Chondrocyte (in vitro differentiated cells): ENCODE results near the gene ECEL1. TPM values are rescaled to one million over a fixed set of nuclear protein-coding genes. Genes with fewer than 3 reads are reported as not detected.
A peak's percentile ranks its signal among the peaks of the same experiment; 100 is the strongest.

Experiments
- DNase-seq: peaks from one replicate; pipeline ENCODE4 v3.0.0; 2021; ENCODE audit warnings: mixed read lengths, low spot score
- H3K27ac Mint-ChIP-seq: one replicate; pipeline ENCODE4 v1.8.0; 2021; ENCODE audit warnings: mild to moderate bottlenecking, moderate library complexity, mixed read lengths; ENCODE audit not compliant: unreplicated experiment
- H3K27me3 Mint-ChIP-seq: 2 replicates; pipeline ENCODE4 v1.8.0; 2021; ENCODE audit warnings: low read depth, mixed read lengths
- H3K36me3 Mint-ChIP-seq: 2 replicates; pipeline ENCODE4 v1.8.0; 2021; ENCODE audit warnings: low read depth, mixed read lengths
- H3K4me1 Mint-ChIP-seq: 2 replicates; pipeline ENCODE4 v1.8.0; 2021; ENCODE audit warnings: low read depth, mild to moderate bottlenecking, mixed read lengths
- H3K4me3 Mint-ChIP-seq: one replicate; pipeline ENCODE4 v1.8.0; 2021; ENCODE audit warnings: mild to moderate bottlenecking, moderate library complexity, mixed read lengths; ENCODE audit not compliant: unreplicated experiment
- H3K9me3 Mint-ChIP-seq: 2 replicates; pipeline ENCODE4 v1.8.0; 2021; ENCODE audit warnings: low read depth, mixed read lengths
- total RNA-seq: library from RNA; stranded (reverse); gene quantifications from 3 replicates; pipeline ENCODE4 v1.2.1, GENCODE V29; 2021
- TF ChIP-seq, protein P1 (sequence below): fragments of 200-600 bp; sonication (generic); IDR thresholded peaks from 2 replicates; pipeline ENCODE4 v1.5.0; 2021; ENCODE audit warnings: antibody characterized with exemption, mild to moderate bottlenecking, moderate library complexity

ECEL1 gene
- total RNA-seq, 1 donor from 2014 or later, result 0.12 TPM

DNA sequence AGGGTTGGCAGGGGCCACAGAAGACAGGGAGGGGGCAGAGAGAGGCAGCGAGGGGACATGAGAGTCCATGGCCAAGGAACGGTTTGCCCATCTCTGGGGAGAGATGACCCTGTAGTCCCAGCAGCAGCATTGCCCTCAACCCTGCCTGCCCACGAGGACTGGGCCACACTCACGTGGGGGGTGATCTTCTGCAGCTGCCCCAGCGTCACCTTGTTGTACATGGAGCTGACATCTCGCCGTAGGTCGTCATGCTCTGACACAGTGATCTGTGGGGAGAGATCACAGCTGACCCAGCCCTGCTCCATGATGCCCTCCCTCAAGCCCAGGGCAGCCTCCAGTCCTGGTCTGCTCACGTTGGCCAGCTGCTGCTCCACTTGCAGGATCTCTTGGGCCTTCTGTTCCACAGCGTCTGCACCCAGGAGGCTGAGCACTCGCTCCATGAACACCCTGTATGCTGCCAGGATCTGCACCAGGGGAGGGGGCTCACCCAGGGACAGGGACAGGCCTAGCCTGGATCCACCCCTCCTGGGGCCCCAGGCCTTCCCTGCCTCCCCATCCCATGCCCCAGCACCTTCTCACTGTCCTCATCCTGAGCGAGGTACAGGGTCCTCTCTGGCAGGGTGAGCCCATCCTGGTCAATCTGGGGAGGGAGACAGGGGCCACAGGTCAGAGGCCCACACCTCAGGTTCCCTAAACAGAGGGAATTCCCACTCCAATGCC lies 2.8 kb downstream of the ECEL1 start:
- TF ChIP-seq, protein P1, sequence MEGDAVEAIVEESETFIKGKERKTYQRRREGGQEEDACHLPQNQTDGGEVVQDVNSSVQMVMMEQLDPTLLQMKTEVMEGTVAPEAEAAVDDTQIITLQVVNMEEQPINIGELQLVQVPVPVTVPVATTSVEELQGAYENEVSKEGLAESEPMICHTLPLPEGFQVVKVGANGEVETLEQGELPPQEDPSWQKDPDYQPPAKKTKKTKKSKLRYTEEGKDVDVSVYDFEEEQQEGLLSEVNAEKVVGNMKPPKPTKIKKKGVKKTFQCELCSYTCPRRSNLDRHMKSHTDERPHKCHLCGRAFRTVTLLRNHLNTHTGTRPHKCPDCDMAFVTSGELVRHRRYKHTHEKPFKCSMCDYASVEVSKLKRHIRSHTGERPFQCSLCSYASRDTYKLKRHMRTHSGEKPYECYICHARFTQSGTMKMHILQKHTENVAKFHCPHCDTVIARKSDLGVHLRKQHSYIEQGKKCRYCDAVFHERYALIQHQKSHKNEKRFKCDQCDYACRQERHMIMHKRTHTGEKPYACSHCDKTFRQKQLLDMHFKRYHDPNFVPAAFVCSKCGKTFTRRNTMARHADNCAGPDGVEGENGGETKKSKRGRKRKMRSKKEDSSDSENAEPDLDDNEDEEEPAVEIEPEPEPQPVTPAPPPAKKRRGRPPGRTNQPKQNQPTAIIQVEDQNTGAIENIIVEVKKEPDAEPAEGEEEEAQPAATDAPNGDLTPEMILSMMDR, result no peak
- Mint-ChIP-seq H3K27ac (no peak overlapping the region), H3K4me1 (peaks cover 7% of the 10 kb centered on the region), H3K27me3 (peaks cover 51% of the 10 kb centered on the region), H3K4me3 (no peak overlapping the region), H3K36me3 (no peaks in the 10 kb centered on the region), H3K9me3 (no peaks in the 10 kb centered on the region)
- DNase-seq, result peak; percentile 68

DNA sequence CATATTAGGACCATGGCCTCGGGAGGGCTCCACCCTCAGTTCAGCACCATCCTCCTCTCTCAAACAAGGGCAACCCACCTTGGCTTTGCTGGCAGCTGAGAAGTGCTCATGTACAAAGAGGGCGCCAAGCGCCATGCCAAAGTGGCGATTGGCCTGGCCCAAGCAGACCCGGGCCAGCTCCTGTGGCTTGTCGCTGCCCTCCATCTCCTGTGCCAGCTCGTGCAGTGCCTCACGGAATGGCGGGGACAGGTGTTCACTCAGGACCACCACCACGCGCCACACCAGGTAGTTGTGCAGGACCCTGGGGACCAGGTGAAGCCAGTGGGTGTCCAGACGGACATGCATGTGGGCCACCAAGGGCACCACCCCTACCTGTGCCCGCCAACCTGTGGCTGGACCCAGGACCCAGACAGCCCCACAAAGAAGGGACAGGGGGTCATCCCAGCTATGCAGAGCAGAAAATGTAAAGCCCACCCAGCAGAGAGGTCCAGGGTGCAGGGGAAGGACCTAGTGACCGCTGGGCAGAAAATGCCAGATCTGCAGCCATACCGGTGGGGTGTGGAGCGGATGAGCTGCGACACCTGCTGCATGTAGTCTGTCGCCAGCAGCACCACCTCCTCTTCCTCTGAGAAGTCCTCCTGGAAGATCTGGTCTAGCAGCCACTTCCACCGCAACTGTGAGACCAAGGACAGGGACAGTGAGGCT lies 3.6 kb downstream of the ECEL1 start:
- H3K27me3 Mint-ChIP-seq, result peaks cover 54% of the 10 kb centered on the region
- H3K36me3 Mint-ChIP-seq, result no peaks in the 10 kb centered on the region
- DNase-seq, result peak; percentile 88
- no peak overlapping the region for H3K27ac Mint-ChIP-seq
- H3K9me3 Mint-ChIP-seq, result no peaks in the 10 kb centered on the region
- peaks cover 7% of the 10 kb centered on the region for H3K4me1 Mint-ChIP-seq
- TF ChIP-seq, protein P1, result no peak
- no peak overlapping the region for H3K4me3 Mint-ChIP-seq

DNA sequence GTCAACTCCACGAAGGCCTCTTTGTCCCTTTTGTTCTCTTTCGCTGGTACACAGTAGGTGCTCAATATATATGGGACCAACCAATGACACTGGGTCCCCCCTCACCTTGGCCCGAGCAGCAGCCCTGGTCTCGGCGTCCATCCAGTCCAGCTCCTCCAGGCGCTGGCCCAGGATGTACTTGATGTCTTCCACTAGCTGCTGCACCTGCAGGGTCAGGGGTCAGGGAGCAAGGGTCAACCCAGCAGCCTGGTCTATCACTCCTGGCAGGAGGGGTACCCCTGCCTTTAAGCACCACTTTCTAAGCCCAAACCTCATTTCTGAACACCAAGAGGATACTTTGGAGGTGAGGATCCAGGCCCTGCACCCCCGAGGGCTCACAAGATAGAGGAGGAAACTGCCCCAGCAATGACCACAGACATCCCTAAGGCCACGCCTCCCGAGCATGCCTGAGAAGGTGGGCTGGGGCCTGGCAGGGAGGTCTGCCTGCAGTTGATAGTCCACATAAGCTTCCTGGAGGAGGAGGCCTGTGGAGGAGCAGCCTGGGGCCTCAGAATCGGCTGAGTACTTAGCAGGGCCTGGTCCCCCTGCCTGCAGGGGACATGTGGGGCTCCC lies 4.2 kb downstream of the ECEL1 start:
- DNase-seq, result peak; percentile 78
- H3K36me3 Mint-ChIP-seq, result no peaks in the 10 kb centered on the region
- H3K27me3 Mint-ChIP-seq, result peaks cover 49% of the 10 kb centered on the region
- TF ChIP-seq, protein P1, result no peak
- H3K27ac Mint-ChIP-seq, result no peak overlapping the region
- H3K9me3 Mint-ChIP-seq, result no peaks in the 10 kb centered on the region
- H3K4me3 Mint-ChIP-seq, result no peak overlapping the region
- H3K4me1 Mint-ChIP-seq, result peaks cover 7% of the 10 kb centered on the region

DNA sequence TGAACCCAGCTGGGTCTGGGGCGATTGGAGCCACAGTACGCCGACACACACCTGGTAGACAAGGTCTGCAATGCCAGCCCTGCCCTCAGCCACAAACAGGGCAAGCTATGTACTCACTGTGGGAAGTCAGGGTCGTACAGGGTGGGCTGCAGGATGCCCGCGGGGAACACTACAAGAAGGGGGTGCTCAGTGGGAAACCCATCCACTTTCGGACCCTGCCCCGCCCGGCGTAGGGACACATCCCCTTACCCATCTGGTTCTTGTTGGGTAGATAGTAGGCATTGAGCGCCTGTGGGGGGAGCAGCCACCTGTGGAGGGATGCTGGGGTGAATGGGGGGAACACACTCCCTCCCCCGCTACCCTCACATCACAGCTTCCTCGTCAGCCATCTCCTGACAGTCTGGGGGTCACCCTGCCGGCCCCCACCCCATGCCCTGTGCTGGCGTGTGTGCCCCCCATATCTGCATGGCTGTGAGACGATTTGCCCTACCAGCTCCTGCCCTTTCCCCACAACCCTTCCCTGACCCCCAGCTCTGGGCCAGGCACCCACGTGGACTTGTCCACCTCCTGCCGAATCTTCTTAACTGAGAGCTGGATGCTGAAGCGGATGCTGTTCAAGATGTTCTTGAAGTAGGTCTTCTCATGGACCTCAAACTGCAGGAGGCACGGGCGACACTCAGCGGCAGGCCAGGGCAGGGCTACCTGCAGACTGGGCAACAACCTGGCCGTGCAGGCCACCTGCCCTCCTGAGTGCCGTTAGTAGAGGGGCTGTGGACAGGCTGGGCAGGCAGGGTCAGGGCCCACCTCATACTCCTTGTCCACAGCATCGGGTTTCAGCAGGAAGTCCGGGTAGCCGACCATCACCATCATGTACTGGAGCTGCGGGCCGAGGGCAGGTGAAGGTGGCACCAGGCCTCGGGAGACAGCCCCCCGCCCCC lies 5.1 kb downstream of the ECEL1 start:
- Mint-ChIP-seq H3K4me3 (no peak overlapping the region), H3K27me3 (peaks cover 50% of the 10 kb centered on the region), H3K4me1 (peaks cover 7% of the 10 kb centered on the region), H3K27ac (no peak overlapping the region), H3K9me3 (no peaks in the 10 kb centered on the region), H3K36me3 (no peaks in the 10 kb centered on the region)
- TF ChIP-seq, protein P1, result no peak
- DNase-seq, result peak; percentile 79
